Stimulated activated CD4-positive, alpha-beta T cell treated with anti-CD3 and anti-CD28 coated beads, Interleukin-15, amount 100 ng/mL, for 1 hour (primary cell): ENCODE data around the gene ADAM10.

Experiments
- DNase-seq, 2 donors: peaks; one replicate each; pipeline ENCODE4 v3.0.0-alpha.2; 2020; ENCODE audit warnings: low read depth in 1 of 2, low spot score in 1 of 2

ADAM10 gene

DNA sequence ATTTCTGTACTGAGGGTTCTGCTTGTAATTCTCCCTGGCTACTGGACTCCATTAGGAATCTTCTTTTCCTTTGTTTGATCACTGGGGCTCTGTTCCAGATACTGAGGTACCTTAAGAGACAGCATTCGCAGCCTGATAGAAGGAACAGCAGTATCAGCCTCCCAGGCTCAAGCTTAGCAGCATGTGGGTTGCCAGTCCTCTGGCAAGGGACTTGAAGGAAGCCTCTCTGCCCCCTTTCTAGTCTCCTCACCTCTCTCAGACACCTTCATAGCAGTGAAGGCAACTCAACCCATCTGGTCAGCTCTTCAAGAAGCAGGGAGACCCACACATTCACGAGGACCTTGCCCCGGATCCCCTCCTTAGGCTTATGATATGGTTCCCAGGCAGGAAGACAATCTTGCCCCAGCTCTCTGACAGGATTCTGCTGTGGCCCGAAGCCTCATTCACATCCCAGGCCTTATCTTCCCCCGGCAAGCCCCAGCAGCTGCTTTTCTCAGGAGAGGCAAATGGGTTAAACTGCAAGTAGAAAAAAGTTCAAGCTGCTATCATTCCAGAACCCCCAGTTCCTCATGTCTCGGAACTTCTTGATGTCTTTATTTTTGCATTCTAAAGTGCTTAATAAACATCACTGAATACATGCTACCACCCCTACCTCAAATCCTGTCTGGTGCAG lies 164.6 kb downstream of the ADAM10 start:
- no peak for DNase-seq

DNA sequence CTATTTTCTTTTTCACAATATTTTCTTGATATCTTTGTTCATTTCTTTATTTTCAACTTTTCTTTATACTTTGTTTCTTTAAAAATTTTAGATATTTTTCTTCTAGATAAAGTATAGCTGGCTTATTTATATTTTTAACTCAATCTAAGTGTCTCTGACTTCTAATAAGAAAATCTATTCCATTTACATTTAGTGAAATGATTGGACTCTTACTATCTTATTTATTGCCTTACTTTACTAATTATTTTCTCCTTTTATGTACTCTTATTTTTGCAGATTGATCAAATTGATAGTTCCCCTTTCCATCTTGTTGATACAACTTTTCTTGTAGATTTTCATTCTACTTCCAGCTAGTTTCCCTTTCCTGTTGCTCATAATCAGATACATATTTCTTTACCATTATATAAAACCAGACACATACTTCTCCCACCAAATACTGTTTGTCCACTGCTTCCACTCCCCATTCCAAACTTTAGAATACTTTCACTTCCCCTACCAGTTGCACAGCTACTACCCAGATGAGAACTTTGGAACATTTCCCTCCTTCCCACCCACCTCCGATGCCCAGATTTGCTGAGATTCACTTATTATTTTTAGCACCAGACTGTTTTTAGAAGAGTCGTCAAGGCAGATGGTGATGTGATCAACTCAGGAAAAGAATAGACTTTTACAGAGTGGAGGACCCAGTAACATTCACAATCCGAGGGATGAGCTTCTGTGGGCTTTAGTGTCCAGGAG lies 166.2 kb downstream of the ADAM10 start:
- DNase-seq: no peak

DNA sequence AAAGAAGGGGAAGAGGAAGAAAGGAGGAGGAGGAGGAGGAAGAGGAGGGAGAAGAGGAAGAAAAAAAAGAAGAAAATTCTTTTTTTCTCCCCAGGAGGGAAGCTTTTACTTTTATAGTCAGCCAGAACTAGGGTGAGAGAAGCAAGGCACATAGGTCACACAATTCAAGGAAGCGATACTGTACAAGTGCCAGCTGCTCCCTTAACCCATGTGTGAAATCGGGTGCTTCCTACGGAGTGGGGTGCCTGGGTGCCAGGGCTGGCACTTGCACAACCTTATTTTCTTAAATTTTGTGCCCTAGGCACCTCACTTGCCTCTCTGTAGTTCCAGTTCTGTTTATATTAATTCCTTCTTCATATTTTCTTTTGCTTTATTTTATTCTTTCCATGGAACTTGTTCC lies 167.3 kb downstream of the ADAM10 start:
- DNase-seq: no peak

DNA sequence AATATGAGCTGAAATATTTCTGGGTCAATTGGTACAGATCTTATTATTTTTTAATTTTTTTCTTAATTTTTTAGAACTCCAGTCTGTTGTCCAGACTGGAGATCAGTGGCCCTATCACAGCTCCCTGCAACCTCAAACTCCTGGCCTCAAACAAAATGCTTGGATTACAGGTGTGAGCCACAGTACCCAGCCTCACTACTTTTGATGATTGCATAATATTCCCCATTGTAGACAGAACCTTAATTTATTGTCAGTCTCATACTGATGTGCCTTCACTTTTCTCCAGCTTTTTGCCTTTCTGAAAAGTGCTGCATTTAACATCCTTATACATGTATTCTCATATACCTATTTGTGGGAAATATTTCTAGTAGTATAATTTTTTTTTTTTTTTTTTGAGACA lies 172.8 kb downstream of the ADAM10 start:
- DNase-seq: no peak

DNA sequence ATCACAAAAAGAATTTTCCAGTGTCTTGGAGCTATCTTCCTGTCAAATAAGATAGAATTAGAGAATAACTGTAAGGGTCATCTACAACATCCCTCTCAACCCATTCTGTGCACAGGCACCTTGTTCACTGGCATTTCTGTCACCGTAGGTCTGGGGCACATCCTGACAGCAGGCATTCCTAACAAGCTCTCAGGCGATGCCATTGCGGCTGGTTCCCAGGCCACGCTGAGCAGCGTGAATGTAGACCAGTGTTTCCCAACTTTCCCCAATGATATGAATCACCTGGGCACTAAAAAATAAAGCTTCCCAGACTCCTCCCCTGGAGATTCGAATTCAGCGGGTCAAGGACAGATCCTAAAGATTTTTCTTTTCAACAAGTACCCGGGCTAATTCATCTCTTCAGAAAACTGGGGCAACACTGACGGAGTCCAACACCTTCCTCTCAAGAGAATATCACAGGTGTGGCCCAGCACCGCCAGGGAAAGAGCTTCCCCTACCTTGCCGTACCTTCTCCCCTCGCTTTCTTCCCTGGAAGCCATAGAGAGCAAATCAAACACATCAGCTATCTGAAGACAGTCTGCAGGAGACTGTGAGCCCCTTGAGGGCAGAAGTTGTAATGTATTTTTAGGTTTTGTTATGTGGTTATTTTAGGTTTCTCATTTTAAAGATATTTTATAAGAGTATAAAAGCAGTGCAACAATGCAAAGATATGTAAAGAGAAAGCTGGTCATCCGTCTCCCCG lies 174.3 kb downstream of the ADAM10 start:
- no peak for DNase-seq

DNA sequence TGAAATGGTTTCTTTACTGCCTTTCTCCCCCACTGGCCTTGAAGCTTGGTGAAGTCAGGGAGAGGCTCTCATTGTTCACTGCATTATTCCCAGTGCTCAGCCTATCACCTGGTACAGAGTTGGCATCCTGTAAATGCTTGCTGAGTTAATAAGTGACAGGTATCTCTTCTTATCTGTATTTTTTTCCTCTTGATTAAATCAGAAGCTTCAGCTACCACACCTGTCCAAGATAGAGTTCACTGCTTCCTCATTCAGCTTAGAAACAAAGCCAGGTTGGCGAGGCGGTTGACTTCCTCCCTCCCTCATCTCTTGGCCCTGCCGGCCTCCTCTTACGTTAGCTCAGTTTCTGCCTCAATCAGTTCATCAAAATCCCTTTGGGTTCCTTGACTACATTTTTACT lies 174.9 kb downstream of the ADAM10 start:
- DNase-seq: no peak

DNA sequence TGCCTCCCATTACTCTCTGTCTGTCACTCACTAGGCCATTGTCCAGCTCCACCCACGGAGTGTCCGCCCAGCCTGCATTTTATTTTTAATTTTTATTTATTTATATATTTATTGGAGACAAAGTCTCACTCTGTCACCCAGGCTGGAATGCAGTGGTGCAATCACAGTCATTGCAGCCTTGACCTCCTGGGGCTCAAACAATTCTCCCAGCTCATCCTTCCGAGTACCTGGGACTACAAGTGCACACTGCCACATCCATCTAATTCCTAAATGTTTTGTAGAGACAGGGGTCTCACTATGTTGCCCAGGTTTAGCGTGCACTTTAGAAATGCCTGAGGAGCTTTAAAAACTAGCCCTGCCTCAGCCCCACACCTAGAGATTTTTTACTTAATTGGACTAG lies 176.2 kb downstream of the ADAM10 start:
- no peak for DNase-seq

DNA sequence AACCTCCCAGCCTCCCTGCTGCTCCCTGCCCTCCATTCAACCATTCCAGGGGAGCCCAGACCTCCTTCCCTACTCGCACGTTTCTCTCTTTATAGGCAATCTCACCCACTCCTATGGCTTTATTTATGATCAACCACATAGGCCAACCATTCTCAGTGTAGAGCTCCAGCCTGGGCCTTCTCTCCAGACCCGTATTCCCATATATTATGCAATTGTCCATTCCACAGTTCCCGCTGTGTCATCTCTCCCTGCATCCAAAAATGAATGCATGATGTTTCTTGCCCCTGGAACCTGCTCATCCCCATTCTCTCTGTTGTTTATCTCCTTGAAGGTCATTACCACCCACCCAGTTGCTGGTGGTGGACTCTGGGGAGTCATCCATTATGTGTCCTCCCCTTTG lies 177.0 kb downstream of the ADAM10 start:
- no peak for DNase-seq

DNA sequence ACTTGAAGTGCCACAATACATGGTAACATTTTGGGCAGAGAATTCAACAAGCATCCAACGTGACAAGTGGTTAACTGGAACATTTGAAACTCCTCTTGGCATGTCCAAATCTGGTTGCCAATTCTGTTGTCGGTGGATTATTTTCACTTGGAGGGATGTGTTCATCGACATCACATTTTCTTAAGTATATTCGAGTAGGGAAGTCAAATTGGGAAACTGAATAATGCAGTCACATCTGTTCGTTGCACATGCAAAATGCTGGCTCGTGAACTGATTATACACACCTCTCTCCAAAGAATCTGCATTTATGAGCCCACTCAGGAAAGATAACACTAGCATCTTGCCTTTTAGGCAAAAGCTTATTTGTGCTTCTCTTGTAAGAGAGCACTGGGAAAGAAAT lies 178.0 kb downstream of the ADAM10 start:
- DNase-seq: no peak

DNA sequence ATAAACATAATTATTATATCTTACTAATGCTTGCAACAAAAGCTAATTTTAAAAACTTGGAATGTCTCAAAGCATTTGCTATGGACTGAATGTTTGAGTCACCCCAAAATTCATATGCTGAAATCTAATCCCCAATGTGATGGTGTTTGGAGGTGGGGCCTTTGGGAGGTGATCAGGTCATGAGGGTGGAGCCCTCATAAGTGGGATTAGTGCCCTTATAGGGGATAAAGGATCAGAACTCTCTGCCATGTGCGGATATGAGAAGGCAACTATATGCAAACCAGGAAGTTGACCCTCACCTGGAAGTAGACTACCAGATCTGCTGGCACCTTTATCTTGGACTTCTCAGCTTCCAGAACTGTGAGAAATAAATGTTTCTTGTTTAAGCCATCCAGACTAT lies 180.1 kb downstream of the ADAM10 start:
- DNase-seq: no peak

DNA sequence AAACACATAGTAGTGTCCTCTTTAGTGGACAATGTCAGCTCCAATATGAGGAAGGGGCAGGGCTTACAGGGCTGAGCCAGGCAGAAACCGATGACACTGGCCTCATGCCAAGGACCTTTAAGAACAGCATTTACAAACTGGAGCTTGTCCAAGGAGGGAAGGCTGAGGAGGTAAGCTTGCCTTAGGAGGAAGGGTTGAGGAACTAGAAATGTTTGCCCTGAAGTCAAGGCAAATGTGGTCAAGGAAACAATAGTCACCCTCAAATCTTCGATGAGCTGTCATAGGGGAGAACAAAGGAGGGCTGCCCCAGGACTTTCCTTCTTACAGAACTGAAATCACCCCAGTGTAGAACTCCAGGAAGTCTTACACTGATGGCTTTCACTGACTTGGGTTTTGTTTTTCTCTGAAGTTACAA lies 181.3 kb downstream of the ADAM10 start:
- DNase-seq: no peak

DNA sequence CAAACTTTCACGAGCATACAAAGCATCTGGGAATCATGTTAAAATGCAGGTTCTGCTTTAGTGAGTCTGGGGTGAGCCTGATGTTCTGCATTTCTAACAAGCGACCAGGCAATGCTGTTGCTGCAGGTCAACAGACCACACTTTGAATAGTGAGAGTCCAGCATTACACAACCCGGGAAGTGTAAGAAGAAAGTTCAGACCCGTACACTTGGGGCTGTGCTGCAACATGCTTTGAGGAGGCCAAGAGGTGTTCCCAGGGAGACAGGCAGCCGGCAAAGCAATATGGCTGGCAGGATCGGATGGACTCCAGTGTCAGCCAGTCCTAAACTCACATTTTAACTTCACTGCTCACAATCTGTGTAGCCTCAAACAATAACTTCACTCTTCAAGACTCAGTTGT lies 183.5 kb downstream of the ADAM10 start:
- DNase-seq: no peak

DNA sequence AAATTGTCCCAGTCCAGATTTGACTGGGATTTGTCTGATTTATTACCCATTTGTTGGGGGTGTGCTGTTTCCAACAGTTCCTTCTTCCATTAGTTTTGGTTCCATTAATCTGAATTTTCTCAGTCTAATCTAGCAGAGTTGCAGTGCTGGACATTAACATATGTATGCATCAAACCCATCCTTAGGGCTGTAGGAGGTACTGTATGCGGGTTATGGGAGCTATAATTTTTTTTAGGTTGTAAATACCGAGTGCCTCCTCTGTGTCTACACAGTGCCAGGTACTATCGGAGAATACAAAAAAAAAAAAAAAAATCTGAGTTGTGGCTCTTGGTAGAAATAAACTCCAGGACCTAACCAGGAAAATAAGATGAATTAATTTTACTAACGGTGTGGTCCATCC lies 183.9 kb downstream of the ADAM10 start:
- no peak for DNase-seq

DNA sequence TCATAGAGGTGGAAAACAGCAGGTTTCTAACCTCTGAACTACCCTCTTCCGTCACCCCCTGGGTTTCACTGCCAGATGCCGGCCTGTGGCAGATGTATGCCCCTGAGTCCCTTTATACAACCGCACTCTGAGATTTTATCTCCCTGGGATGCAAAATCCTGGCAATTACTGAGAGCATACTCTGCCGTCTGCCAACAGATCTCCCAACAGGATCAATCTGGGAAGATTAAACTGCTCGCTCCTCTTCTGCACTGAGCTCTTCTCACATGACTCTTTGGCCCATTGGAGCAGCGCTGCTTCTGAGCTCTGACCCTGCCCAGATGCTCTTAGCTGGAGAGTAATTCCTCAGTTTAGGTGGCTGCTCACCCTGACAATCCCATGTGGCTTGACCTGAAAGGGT lies 184.5 kb downstream of the ADAM10 start:
- no peak for DNase-seq

DNA sequence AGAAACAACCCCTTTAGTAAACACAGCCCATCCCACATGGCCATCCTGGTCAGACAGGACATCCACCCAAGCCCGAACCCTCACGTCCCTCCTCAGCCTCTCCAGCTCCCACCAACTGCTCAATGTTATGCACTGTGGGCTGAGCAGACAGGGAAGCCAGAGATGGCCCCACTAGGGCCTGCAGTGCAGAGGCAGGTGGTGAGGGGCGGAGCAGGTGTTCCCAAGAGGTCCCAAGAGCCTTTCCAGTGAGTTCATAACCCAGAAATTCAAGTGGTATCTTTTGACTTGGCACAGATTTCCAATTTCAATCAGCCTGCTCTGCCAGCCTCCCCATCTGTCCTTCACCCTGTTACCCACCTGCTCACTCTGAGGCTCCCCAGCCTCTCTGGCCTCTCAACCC lies 187.4 kb downstream of the ADAM10 start:
- no peak for DNase-seq

DNA sequence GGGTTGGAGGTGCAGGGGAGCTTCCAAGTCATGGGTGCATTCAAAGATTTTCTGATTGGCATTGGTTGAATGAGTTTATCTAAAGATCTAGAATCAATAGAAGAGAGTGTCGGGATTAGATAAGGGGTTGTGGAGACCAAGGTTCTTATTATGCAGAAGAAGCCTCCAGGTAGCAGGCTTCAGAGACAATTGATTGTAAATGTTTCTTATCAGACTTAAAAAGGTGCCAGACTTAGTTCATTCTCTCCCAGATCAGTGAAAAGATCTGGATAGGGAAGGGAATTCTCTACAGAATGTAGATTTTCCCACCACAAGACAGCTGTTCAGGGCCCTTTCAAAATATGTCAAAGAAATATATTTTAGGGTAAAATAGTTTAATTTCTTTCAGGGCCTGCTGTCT lies 188.2 kb downstream of the ADAM10 start:
- DNase-seq: no peak

DNA sequence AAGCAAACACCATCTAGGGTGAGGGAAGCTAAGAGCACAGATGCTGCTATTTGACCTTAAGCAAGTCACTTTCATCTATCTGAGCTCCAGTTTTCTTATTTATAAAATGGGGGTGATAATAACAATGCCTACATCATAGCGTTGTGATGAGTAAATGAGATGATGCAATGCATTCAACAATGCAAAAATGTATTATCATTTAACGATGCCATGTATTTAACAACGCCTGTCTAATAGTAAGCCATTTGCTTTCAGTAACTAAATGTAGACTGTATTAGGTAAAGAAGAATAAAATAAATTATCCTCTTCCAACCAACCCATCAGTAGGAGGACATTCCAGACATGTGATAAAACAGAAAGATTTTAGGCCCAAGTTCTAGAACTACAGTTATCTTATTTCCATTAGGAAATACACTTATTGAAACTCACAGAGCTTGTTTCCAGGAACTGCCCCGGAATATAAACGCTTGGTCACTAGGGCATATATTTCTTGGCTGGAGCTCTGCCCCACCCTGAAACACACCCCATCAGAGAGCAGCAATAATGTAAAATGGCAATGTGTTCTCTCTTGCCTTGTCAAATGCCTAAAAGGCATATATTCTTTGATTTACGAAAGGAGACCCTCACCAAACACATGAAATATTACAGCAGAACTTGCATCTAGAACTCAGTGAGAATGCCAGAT lies 189.5 kb downstream of the ADAM10 start:
- no peak for DNase-seq

DNA sequence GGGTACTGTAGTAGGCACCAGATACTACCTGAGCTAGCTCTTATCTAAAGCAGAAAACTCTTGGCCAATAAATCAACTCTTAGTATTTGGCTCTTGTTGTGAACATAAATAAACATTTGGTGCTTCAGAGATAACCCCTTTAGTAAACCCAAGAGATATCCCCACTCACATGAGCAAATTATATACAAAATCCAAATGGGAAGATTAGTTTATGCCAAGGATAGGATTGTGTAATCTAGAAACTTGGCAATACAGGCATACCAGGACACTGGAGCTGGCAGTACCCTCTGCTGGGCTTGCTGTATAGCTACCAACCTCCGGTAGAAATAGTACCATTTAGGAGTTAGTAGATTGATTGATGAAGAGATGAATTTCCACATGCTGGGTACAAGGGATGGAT lies 190.7 kb downstream of the ADAM10 start:
- DNase-seq: no peak

DNA sequence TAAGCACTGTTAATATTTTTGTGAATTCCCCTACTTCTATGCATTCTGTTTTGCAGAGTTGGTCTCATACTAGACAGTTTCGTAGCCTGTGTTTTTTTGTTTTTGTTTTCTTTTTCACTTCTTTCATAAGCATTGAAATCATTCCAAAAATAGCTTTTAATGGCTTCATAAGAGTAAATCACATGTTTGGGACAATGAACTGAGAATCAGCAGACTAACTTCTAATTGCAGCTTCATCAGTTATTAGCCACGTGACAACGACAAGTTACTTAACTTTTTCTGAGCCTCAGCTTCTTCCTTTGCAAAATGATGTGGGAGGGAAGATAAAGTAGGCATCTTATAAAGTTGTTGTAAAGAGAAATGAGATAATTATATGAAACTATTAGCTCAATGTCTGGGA lies 193.0 kb downstream of the ADAM10 start:
- DNase-seq: no peak

DNA sequence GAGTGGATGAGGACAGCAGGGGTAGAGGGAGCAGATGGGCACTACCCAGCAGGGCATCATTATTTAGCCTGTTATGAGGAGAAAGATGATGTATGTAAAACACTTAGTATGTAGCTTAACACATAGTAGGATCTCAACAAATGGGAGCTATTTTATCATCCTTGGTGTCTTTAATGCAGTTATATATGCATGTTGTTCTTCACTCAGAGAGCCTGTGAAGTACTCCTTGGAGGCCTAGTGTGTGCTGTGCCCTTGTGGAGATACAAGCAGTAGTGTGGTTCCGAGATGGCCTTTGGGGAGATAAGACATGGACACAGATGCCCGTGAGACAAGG lies 193.5 kb downstream of the ADAM10 start:
- no peak for DNase-seq

DNA sequence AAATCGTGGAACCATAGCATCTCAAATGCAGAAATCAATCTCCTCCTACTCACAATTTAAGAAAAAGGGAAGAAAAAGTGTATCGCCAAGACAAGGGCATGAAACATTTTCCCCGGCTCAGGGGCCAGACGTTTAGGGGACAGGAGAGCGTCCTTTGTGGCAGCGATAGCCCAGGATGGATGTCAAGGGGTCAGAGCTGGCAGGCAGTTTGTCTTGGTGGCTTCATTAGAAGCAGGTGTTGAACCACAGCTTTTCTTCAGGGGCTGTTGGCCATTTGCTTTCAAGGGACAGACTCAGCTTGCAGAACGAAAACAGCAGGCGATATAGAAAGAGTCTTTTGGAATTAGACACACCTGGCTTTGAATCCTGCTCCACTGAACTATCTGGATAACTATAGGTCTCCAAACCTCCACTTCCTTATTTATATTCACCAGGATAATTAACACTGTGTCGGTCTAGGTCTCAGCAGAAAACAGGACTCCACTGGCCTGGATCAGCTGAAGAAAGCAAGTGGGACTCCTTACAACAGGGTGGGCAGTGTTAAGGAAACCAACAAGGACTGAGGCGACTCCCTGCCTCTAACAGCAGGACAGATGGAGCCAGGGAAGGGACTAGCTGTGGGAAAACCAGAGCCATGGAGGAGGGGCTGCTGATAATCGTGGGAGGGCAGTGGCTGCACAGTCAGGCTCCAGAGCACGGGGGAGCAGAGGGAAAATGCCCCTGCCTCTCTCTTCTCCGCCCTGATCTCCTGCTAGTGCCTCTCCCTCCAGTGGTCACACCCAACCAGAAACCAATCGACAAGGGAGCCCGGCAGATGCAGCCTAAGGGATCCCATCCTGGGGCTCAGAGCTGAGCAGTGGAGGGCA lies 194.1 kb downstream of the ADAM10 start:
- no peak for DNase-seq
